Skeletal muscle satellite cell (primary cell): ENCODE results near the gene GPBAR1.

Source experiments
- H3K27me3 ChIP-seq: 2 replicates; pipeline ENCODE4 v1.7.0; 2013; ENCODE audit warnings: low read length; ENCODE audit not compliant: control insufficient read depth, insufficient read depth
- H3K36me3 ChIP-seq: 2 replicates; pipeline ENCODE4 v1.7.0; 2013; ENCODE audit warnings: mild to moderate bottlenecking, control low read depth, low read length; ENCODE audit not compliant: insufficient read depth
- H3K4me1 ChIP-seq: 2 replicates; pipeline ENCODE4 v1.7.0; 2013; ENCODE audit warnings: low read length; ENCODE audit not compliant: control insufficient read depth, insufficient read depth
- H3K4me2 ChIP-seq: 2 replicates; pipeline ENCODE4 v1.7.0; 2013; ENCODE audit warnings: mild to moderate bottlenecking, low read length
- H3K4me3 ChIP-seq: 2 replicates; pipeline ENCODE4 v1.7.0; 2013; ENCODE audit warnings: low read length
- H3K9ac ChIP-seq: 2 replicates; pipeline ENCODE4 v1.7.0; 2013; ENCODE audit warnings: mild to moderate bottlenecking, low read depth, low read length, moderate library complexity
- H3K9me3 ChIP-seq: replicated peaks from 2 replicates; pipeline ENCODE4 v1.7.0; 2013; ENCODE audit warnings: mild to moderate bottlenecking, control low read depth, low read length

GPBAR1 gene

DNA sequence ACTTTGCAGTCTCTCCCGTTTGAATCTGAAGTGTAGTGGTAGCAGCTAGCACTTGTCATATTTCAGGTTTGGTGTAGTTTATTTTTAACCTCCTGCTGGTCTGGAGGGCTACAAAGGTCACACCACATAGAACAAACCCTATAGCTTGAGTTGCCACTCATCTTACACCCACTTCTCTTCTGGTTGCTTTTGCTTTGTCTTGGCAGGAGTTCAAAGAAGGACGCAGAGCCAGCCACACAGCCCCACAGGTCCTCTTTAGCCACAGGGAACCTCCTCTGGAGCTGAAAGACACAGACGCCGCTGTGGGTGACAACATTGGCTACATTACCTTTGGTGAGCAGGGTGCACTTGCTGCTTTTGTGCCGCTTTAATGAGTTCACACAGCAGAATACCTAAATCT is 15.6 kb upstream of the GPBAR1 start:
- Histone ChIP-seq H3K9me3 (no peaks in the 10 kb centered on the region), H3K4me1 (no peaks in the 10 kb centered on the region), H3K36me3 (peaks cover 94% of the 10 kb centered on the region), H3K4me2 (no peak overlapping the region), H3K9ac (no peak overlapping the region), H3K4me3 (no peak overlapping the region), H3K27me3 (no peaks in the 10 kb centered on the region)

DNA sequence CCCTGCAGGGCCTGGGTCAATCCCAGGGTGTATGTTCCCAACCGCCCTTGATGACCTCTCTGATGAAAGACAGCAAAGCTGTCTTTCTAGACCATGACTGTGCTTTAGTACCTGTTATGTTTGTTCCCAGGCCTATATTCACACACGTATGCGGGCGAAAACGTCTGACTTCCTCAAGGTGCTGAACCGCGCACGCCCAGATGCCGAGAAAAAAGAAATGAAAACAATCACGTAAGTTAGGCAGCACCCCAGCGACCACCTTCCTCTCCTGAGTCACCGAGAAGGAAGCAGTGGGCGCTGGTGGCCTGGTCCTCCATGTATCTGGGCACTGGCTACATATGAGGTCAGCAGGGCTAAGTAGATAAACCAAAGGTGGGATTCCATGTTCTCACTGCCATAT is 11.1 kb upstream of the GPBAR1 start:
- Histone ChIP-seq H3K9me3 (no peaks in the 10 kb centered on the region), H3K9ac (no peak overlapping the region), H3K4me3 (no peak overlapping the region), H3K27me3 (no peaks in the 10 kb centered on the region), H3K4me1 (peaks cover 14% of the 10 kb centered on the region), H3K4me2 (no peak overlapping the region), H3K36me3 (peaks cover 91% of the 10 kb centered on the region)

DNA sequence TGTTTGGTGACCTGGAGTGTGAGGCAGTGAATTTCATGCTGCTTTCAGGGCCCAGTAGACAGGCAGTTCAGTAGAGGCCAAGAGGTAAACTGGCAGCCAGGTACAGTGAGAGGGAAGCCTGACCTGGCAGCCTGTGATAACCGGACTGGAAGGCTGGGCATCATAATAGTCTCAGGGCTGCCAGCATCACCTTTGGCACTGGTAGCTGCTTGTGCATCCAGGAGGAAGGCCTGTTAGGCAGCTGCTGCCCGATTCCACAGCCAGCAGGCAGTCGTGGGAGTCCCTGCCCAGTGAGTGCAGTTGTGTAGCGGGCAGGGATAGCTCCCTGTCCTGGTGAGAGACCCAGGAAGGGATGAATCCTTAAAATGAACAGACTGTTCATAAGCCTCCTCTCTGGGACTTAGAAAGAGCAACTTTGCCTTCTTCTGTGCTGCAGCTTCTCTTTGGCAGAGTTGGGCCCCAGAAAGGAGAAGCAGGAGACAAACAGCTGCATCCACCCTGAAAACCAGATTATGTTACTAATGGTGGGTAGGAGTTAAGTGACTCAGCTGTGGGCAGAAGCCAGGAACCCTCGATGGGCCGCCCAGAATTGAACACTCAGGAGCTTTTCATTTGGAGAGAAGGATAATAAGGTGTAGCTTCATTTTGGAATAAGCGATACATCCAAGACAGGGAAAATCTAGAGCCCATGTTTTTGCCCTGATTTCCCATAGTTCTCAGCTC is 8.1 kb upstream of the GPBAR1 start:
- Histone ChIP-seq H3K36me3 (peaks cover 89% of the 10 kb centered on the region), H3K4me1 (peaks cover 14% of the 10 kb centered on the region), H3K9ac (peak overlapping the region; percentile 27), H3K4me2 (peak overlapping the region; percentile 4), H3K9me3 (no peaks in the 10 kb centered on the region), H3K4me3 (no peak overlapping the region), H3K27me3 (no peaks in the 10 kb centered on the region)

DNA sequence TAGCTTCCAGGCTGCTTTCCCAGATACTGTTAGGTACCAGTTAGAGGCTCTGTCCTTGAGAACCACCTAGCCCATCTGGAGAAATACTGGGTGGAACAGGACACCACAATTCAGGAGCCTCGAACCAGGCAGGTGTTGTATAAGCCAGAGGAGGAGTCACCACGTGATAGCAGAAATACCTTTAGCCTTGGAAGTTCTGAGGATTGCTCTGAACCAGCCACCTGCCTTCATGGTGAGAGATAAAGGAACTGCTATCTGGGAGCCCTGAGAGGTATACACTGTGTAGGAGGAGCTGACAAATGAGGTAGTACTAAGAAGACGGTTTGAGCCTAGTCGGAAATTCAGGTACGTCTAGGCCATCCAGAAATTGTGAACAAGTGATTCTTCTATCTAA is 7.6 kb upstream of the GPBAR1 start:
- H3K4me3 ChIP-seq: no peak overlapping the region
- no peaks in the 10 kb centered on the region for H3K27me3 ChIP-seq
- peaks cover 14% of the 10 kb centered on the region for H3K4me1 ChIP-seq
- peak overlapping the region; percentile 4 for H3K4me2 ChIP-seq
- peaks cover 84% of the 10 kb centered on the region for H3K36me3 ChIP-seq
- no peaks in the 10 kb centered on the region for H3K9me3 ChIP-seq
- peak overlapping the region; percentile 14 for H3K9ac ChIP-seq

DNA sequence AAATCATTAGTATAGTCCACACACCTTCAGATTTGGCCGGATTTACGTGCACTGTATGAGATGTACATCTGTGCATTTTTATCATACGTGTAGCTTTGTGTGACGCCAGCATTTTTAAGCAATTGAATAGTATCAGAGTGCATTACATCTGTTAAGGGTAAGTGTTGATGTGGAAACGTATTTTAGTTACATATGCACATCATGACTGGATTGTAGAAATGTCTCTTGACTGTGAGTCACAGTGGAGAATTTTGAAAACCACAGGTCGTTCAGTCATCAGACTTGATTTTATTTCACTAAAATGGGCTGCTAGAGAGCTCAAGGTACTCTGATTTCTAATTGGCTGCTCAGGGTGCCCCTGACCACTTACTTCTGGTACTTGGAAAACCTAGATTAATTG is 5.4 kb upstream of the GPBAR1 start:
- no peak overlapping the region for H3K4me3 ChIP-seq
- H3K9ac ChIP-seq: no peak overlapping the region
- H3K4me2 ChIP-seq: no peak overlapping the region
- H3K4me1 ChIP-seq: peaks cover 23% of the 10 kb centered on the region
- no peaks in the 10 kb centered on the region for H3K27me3 ChIP-seq
- peaks cover 64% of the 10 kb centered on the region for H3K36me3 ChIP-seq
- no peaks in the 10 kb centered on the region for H3K9me3 ChIP-seq

DNA sequence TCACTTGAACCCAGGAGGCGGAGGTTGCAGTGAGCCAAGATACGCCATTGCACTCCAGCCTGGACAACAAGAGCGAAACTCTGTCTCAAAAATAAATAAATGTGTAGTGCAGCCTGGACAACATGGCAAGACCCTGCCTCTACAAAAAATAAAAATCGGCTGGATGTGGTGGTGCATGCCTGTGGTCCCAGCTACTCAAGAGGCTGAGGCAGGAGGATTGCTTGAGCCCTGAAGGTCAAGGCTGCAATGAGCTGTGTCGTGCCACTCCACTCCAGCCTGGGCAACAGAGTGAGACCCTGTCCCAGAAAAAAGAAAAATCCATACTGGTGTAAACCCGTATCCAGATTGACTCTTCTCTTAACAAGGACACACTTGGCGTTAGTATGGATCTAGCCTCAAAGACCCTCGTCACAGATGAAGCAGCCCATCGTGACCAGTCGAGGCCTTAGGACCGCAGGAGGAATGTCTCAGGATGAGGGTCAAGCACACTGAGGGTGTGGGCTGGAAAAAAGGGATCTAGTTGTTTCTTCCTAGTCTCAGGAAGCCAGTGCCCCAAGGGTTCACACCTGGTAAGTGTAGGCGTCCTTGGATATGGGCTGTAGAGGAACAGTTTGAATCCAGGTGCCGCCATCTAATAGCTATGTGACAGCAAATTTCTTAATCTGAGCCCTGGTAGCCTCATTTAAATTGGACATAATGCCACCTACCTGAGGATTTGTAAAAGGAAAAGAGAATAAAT is 4.0 kb upstream of the GPBAR1 start:
- Histone ChIP-seq H3K9ac (no peak overlapping the region), H3K4me2 (no peak overlapping the region), H3K4me1 (peaks cover 26% of the 10 kb centered on the region), H3K4me3 (no peak overlapping the region), H3K36me3 (peaks cover 52% of the 10 kb centered on the region), H3K9me3 (no peaks in the 10 kb centered on the region), H3K27me3 (no peaks in the 10 kb centered on the region)

DNA sequence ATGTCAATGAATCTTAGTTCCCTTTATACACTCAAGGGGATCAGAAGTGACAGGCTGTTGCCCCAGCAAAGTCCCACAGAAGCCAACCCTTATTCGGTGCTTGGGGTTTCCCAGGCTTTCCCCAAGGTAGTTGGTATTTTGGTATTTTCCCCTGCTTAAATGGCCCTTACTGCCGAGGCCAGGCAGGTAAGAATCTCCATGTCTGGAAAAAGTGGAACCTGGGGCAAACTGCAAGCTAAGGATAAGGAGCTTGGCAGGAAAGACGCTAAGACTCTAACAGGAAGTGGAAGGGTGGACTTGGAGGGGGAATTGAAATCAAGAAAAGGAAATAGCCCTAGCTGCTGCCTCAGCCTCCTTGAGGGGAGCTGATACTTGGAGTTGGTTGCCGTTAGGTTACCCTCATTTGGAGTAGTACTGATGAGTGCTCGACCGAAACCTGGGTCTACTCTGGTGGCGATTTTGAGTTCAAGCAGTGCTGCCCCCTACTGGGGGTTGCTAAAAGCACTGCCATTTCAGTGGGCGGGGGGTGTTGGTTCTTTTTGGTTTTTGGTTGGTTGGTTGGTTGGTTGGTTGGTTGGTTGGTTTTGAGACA is 3.3 kb upstream of the GPBAR1 start:
- Histone ChIP-seq H3K9me3 (no peaks in the 10 kb centered on the region), H3K36me3 (peaks cover 46% of the 10 kb centered on the region), H3K9ac (no peak overlapping the region), H3K27me3 (no peaks in the 10 kb centered on the region), H3K4me1 (peaks cover 21% of the 10 kb centered on the region), H3K4me3 (no peak overlapping the region), H3K4me2 (no peak overlapping the region)

DNA sequence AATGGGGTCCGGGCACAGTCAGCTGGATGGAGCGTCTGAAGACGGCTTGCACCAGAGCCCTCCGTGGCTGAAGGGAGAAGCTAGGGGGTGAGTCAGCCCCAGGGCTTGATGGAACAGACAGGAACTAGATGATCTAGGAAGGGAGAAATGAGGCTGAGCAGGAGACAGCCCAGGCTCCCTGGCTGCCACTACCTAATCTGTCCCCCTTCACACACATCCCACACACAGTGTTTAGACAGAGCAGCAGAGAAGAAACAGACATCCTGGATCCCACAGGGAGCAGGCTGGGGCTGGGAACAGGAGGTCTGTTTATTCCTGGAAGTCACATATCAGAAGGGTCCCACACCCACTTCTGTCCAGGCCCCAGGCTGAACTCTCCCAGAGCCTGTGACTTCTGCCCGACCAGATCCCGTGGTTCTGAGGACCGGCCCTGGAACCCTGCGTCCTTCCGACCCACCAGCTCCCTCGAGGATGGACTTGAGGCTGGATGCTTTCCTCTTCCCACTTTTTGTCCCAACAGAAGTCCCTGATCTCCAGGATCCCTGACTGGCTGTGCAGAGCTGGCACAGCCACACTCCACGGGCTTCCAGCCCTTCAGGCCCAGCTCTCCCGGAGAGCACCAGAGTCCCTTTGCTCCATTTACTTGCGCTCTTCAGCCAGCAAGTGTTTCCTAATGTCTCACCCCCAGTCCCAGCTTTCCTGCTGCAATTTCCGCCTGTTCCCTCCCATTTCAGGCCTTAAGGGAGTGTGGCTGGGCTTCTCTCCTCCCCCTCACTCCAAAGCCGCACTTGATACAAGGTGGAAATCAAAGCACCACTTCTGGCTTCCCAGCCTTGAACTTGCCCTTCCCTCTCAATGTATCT is 1.5 kb upstream of the GPBAR1 start:
- Histone ChIP-seq H3K4me1 (peaks cover 12% of the 10 kb centered on the region), H3K36me3 (peaks cover 37% of the 10 kb centered on the region), H3K9ac (no peak overlapping the region)

DNA sequence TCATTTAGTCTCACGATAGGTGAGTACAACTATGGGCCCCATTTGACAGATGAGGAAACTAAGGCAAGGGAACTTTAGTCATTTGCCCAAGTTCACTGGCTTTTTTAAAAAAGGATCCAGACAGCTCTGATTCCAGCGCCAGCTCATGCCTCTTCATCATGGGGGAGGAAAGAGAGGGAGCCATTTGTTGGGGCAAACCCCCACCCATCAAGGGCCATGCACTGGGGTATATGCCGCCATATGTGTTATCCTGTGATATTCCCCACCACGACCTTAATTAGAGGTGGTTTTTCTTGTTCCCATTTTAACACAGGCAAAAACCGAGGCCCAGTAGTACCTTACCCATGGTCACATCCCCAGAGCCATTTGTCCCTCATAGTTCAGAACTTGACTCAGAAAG is 649 bp upstream of the GPBAR1 start:
- no peaks in the 10 kb centered on the region for H3K9me3 ChIP-seq
- H3K4me3 ChIP-seq: no peak overlapping the region
- no peak overlapping the region for H3K9ac ChIP-seq
- peaks cover 12% of the 10 kb centered on the region for H3K4me1 ChIP-seq
- H3K4me2 ChIP-seq: no peak overlapping the region
- H3K27me3 ChIP-seq: no peaks in the 10 kb centered on the region
- peaks cover 37% of the 10 kb centered on the region for H3K36me3 ChIP-seq

More for the DNA sequence above, 1.5 kb upstream of the GPBAR1 start:
- H3K4me3 ChIP-seq: no peak overlapping the region
- H3K27me3 ChIP-seq: no peaks in the 10 kb centered on the region
- H3K4me2 ChIP-seq: no peak overlapping the region
- no peaks in the 10 kb centered on the region for H3K9me3 ChIP-seq

DNA sequence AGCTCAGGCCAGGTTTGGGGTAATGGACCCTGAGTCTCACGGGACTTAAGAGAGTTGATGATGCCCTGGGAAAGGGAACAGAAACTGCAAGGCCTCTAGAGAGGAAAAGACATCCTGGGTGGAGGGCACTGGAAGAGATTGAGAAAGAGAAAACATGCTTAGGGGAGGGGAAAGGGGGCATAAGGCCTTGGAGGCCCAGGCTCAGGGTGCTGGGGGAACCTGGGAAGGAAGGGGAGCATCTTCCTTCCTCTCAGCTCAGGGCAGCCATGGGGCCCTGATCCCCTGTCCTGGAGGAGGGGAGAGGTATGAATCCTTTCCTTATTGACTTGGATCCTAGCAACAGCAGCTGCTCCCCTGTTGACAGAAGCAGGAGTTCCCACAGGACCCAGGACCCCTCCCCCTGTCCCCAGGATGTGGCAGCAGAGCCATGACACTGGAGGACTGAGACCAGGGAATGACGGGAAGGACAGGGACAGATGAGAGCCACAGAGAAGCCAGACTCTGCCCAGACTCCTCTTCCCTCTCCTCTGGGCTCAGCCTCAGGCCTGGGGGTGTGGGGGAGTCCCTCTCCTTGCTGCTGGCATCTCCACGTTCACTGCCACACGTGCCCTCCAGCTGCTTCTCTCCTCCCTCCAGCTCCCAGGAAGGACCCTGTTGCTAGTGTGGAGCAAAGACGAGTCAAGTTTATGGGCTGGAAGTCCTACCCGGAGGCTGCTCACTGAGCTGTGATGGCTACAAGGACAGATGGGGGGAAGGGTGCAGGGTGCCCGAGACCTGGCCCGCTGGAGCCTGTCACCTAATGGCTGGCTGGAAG is 815 bp downstream of the GPBAR1 start:
- Histone ChIP-seq H3K9ac (no peak overlapping the region), H3K36me3 (peaks cover 41% of the 10 kb centered on the region), H3K4me1 (peaks cover 12% of the 10 kb centered on the region), H3K9me3 (no peaks in the 10 kb centered on the region), H3K4me2 (no peak overlapping the region), H3K4me3 (no peak overlapping the region), H3K27me3 (no peaks in the 10 kb centered on the region)
